T-helper 9 cell (primary cell): ENCODE results near the gene PTBP3.
"Not testable (repeated sequence)": the region's sequence is repeated elsewhere in the genome, so short reads cannot be mapped to it uniquely, and the experiment has no call there.

Experiments
- DNase-seq: peaks from one replicate; pipeline ENCODE4 v3.0.0-alpha.2; 2020

Gene PTBP3

GRCh38 chr9:112322701-112323377 lies 10.6 kb downstream of the PTBP3 start:
- DNase-seq = no peak

DNA sequence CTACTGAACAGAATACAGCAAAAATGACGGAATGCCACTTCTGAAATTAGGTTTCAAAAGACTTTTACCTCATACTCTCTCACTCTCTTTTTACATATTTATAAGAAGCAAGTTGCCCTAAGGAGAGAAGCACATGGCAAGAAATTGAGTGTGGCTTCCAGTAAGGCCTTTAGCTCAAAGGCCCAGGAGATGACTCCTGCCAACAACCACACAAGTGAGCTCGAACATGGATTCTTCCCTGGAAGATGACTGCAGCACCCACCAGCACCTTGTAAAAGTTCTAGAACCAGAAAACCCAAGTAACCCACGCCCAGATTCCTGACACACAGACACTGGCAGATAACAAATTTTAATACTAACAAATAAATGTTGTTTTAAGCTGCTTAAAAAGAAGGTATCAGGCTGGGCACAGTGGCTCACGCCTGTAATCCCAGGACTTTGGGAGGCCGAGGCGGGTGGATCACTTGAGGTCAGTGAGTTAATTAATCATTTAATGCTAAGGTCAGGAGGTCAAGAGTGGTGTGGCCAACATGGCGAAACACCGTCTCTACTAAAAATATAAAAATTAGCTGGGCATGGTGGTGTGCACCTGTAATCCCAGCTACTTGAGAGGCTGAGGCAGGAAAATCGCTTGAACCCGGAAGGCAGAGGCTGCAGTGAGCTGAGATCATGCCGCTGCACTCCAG lies 17.0 kb downstream of the PTBP3 start:
- no peak for DNase-seq

GRCh38 chr9:112315331-112316257 lies 17.8 kb downstream of the PTBP3 start:
- DNase-seq = no peak

DNA sequence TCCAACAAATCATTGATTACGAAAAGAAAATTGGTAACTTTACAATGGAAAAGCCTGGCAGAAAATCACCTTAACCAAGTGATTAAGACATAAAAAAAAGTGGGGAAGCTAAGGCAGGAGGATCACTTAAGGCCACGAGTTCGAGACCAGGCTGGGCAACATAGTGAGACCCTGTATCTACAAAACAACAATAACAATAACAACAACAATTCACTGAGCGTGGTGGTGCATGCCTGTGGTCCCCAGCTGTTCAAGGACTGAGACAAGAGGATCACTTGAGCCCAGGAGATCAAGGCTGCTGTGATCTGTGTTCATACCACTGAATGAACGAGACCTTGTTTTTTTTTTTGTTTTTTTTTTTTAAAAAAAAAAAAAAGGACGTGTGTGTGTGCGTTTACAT lies 21.3 kb downstream of the PTBP3 start:
- DNase-seq = no peak

- DNase-seq = no peak
These were observed 21.9 kb downstream of the PTBP3 start for GRCh38 chr9:112311497-112311896.

DNA sequence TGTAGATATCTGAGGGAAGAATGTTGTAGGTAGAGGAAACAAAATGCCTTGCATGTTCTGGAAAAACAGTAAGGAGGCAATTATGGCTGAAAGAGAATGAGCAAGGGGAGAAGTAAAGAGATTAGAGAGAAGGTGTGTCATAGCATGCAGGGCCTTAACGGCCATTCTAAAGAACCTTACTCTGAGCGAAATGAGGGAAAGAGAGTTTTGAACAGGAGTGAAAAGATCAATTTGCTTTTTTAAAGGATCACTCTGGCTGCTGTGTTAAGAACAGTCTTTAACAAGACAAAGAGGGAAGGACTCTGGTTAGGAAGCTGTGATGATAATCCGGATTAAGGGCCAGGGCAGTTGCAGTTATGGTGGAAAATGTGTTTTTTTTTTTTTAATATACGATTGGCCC lies 22.6 kb downstream of the PTBP3 start:
- no peak for DNase-seq

GRCh38 chr9:112308588-112308987 lies 24.8 kb downstream of the PTBP3 start:
- DNase-seq = no peak

- no peak for DNase-seq
These were observed 32.0 kb downstream of the PTBP3 start for GRCh38 chr9:112301420-112301819.

DNA sequence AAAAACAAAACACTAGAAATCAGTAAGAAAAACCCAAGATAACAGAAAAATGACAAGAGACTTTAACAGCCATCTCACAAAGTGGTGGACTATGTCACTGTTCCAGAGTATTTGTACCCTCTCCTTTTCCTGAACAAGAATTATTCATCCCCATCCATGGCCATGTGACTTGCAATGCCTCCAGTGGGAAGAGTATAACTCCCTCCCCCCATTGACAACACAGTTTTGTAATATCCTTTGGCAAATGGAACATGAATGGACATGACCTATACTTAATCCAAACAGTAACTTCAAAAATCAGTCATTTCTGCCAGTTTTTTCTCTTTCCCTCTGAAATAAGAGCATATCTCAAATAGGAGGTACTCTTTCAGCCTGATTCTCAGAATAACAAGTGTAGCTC lies 33.9 kb downstream of the PTBP3 start:
- no peak for DNase-seq

- no peak for DNase-seq
These were observed 36.5 kb downstream of the PTBP3 start for GRCh38 chr9:112296929-112297328.

- no peak for DNase-seq
These were observed 38.2 kb downstream of the PTBP3 start for GRCh38 chr9:112295174-112295573.

- no peak for DNase-seq
These were observed 45.4 kb downstream of the PTBP3 start for GRCh38 chr9:112288029-112288428.

DNA sequence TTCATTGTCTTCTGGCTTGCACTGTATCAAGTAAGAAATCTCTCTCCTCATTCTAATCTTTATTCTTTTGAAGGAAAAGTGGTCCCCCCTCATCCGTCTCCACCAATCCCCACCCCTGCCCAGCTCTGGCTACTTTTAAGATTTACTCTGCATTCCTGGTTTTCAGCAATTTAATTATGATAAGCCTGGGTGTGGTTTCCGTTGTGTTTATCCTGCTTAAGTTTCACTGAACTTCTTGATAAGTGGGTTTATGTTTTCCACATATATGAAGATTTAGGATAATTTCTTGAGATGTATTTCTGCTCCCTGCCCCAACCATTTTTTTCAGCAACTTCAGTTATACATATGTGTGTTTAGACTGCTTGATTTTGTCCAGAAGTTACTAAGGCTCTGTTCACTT lies 46.5 kb downstream of the PTBP3 start:
- DNase-seq = no peak

DNA sequence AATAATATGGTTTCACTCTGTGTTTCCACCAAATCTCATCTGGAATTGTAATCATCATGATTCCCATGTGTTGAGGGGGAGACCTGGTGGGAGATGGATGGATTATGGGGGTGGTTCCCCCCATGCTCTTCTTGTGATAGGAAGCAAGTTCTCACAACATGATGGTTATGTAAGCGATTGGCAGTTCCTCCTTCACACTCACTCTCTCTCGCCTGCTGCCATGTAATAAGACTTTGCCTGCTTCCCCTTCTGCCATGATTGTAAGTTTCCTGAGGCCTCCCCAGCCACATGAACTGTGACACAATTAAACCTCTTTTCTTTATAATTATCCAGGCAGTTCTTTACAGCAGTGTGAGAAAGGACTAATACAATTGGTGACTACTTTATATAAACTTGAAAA lies 48.4 kb downstream of the PTBP3 start:
- DNase-seq = no peak

DNA sequence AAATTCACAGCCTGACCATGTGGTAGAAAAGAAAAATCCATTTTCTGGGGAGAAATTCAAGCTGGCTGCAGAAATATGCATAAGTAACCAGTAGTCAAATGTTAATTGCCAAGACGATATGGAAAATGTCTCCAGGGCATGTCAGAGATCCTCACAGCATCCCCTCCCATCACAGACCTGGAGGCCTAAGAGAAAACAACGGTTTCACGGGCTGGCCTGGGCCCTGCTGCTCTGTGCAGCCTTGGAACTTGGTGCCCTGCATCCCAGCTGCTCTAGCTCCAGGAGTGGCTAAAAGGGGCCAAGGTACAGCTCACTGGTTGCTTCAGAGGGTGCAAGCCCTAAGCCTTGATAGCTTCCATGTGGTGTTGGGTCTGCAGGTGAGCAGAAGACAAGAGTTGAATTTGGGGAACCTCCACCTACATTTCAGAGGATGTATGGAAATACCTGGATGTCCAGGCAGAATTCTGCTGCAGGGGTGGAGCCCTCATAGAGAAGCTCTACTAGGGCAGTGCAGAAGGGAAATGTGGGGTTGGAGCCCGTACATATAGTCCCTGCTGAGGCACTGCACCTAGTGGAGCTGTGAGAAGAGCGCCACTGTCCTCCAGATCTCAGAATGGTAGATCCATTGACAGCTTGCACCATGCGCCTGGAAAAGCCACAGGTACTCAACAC lies 49.7 kb downstream of the PTBP3 start:
- DNase-seq = no peak

DNA sequence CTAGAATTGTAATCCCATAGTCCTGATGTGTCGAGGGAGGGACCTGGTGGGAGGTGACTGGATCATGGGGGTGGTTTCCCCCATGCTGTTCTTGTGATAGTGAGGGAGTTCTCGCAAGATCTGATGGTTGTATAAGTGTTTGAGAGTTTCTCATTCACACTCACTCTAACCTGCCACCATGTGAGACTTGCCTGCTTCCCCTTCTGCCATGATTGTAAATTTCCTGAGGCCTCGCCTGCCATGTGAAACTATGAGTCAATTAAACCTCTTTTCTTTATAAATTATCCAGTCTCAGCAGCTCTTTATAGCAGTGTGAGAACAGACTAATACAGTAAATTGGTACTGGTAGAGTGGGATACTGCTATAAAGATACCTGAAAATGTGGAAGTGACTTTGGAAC lies 50.6 kb downstream of the PTBP3 start:
- not testable (repeated sequence) for DNase-seq

GRCh38 chr9:112280904-112281303 lies 52.5 kb downstream of the PTBP3 start:
- no peak for DNase-seq

GRCh38 chr9:112279501-112279900 lies 53.9 kb downstream of the PTBP3 start:
- no peak for DNase-seq

DNA sequence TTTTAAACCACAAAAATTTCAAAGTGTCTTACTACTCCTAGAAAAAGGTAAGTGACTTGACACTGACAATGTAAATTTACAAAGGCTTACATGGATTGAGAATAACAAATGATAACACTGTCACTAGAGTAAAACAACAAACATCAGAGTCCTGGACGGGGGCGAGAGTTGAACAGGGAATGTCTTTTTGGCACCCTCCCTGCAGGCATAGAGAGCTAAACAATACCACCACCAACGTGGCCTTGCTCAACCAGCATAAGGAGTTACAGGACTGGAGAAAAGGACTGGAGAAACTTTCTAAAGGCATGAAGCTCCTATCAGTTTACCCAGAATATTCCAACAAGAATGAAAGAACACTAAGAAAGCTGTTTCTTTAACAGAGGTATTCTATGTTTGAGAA lies 55.3 kb downstream of the PTBP3 start:
- DNase-seq = no peak

DNA sequence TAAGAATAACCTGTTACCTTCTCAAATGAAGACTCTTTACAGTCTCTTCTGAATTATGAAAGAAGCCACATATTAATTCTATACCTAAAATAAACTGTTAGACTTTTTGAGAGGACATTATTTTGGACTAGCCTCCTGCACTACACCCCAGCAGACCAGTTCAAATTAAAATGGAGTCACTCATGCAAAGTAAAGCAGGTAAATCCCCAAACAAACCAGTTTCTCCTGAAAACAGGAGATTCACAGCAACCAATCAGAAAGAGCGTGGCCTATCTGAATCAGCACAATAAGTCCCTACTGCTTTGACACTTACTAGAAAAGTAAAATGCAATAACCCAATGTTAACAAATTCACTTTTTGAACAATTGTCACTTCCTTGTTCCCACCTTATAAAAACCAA lies 58.8 kb downstream of the PTBP3 start:
- no peak for DNase-seq

DNA sequence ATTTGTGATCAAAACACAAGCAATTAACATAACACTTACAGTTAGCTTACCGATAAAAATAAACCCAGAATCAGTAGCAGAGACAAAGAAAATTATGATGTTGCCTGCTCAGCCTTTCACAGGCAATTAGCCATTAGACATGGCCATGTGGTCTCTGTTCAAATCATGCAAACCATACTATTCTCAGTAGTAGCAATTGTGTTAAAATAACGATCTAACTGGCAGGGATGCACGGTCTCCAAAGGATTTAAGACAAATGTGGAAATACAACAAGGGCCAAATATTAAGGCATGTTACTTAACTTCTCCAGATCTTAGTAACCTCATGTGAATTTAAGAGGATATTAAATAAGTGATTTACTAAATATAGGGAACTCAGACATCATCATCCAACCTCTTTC lies 59.5 kb downstream of the PTBP3 start:
- DNase-seq = no peak

GRCh38 chr9:112271466-112272098 lies 61.8 kb downstream of the PTBP3 start:
- DNase-seq = no peak

DNA sequence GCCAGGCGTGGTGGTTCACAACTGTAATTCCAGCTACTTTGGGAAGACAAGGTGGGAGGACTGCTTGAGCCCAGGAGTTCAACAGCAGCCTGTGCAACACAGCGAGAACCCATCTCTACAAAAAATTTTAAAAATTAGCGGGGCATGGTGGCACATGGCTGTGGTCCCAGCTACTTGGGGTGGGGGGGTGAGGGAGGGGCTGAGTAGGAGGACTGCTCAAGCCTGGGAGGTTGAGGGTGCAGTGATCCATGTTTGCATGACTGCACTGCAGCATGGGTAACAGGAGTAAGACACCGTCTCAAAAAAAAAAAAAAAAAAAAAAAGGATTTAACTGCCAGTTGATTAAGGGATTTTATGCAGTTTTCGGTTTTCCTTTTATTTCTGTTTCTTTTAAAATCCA lies 65.0 kb downstream of the PTBP3 start:
- no peak for DNase-seq
